Activated T-helper 17 cell treated with anti-CD3 and anti-CD28 coated beads, Interleukin-2, amount 50 U/mL, for 72 hours (primary cell): ENCODE results near the gene DGKZ. TPM values are rescaled to one million over a fixed set of nuclear protein-coding genes. Genes with fewer than 3 reads are reported as not detected.
A peak's percentile ranks its signal among the peaks of the same experiment; 100 is the strongest.
"Not testable (repeated sequence)": the region's sequence is repeated elsewhere in the genome, so short reads cannot be mapped to it uniquely, and the experiment has no call there.

Experiments
- ATAC-seq: fragments of 150-1000 bp; cut with Tn5 transposase; replicated peaks from 2 replicates; pipeline ENCODE4 v1.10.0; 2021; ENCODE audit warnings: mild to moderate bottlenecking, moderate library complexity
- H3K27ac Mint-ChIP-seq: one replicate; pipeline ENCODE4 v1.8.0; 2022; ENCODE audit warnings: mixed read lengths
- H3K27me3 Mint-ChIP-seq: one replicate; pipeline ENCODE4 v1.8.0; 2022; ENCODE audit warnings: mixed read lengths
- H3K36me3 Mint-ChIP-seq: one replicate; pipeline ENCODE4 v1.8.0; 2022; ENCODE audit warnings: low read depth, mild to moderate bottlenecking, mixed read lengths
- H3K4me1 Mint-ChIP-seq: one replicate; pipeline ENCODE4 v1.8.0; 2022; ENCODE audit warnings: mixed read lengths
- H3K4me3 Mint-ChIP-seq: one replicate; pipeline ENCODE4 v1.8.0; 2022; ENCODE audit warnings: mild to moderate bottlenecking, mixed read lengths
- H3K9me3 Mint-ChIP-seq: one replicate; pipeline ENCODE4 v1.8.0; 2022; ENCODE audit warnings: mixed read lengths
- total RNA-seq, 2 donors: library from RNA; stranded (reverse); gene quantifications; one replicate each; pipeline ENCODE4 v1.2.3, GENCODE V29; 2022

DGKZ gene
- total RNA-seq, 2 donors from 2014 or later: 78.9 to 100 TPM

DNA sequence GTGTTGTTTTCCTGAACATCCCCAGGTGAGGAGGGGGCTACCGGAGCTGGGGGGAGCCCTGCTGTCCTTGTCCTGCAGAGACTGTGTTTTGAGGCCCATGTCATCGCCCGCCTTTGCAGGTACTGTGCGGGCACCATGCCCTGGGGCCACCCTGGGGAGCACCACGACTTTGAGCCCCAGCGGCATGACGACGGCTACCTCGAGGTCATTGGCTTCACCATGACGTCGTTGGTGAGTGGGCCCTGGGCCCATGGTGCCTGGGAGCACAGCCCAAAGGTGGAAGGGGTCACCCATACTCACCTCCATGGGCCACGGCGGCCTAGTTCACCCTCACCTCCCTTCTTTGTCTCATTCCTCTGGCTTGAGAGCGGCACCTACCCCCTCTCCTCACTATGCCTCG is 27.6 kb downstream of the DGKZ start:
- Mint-ChIP-seq H3K27me3 (no peaks in the 10 kb centered on the region), H3K4me1 (peaks cover 4% of the 10 kb centered on the region), H3K27ac (no peak overlapping the region), H3K9me3 (no peaks in the 10 kb centered on the region), H3K4me3 (no peak overlapping the region), H3K36me3 (peaks cover 73% of the 10 kb centered on the region)
- no peak for ATAC-seq

- ATAC-seq: no peak
- Mint-ChIP-seq H3K27ac (no peak overlapping the region), H3K9me3 (no peaks in the 10 kb centered on the region), H3K27me3 (no peaks in the 10 kb centered on the region), H3K36me3 (peaks cover 66% of the 10 kb centered on the region), H3K4me1 (peaks cover 4% of the 10 kb centered on the region), H3K4me3 (no peak overlapping the region)
Measured at GRCh38 chr11:46375392-46376101, 28.3 kb downstream of the DGKZ start.

- Mint-ChIP-seq H3K9me3 (no peaks in the 10 kb centered on the region), H3K36me3 (peaks cover 62% of the 10 kb centered on the region)
Measured at GRCh38 chr11:46376258-46377050, 29.2 kb downstream of the DGKZ start.

GRCh38 chr11:46377290-46377689 is 30.0 kb downstream of the DGKZ start:
- no peak overlapping the region for H3K27ac Mint-ChIP-seq

More at GRCh38 chr11:46376258-46377050, 29.2 kb downstream of the DGKZ start:
- Mint-ChIP-seq H3K4me1 (peaks cover 4% of the 10 kb centered on the region), H3K27ac (peak overlapping the region; percentile 28), H3K4me3 (no peak overlapping the region), H3K27me3 (no peaks in the 10 kb centered on the region)
- ATAC-seq: no peak

DNA sequence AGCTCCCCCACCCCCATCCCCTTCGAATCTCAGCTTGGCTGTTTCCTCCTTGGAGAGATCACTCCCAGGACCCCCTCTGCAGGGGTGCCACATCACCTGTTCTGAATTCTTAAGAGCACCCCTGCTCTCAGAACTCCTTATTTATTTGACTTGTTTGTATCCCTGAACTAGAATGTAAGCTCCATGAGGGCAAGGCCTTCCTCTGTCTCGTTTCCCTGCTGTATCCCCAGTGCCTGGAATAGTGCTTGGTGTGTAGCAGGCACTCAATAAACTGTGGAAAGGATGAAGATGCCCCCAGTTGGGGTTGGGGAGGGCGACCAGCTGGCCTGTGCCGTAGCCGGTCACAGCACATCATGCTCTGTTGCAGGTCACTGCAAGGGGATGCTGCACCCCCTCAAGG is 30.6 kb downstream of the DGKZ start:
- H3K36me3 Mint-ChIP-seq: peaks cover 48% of the 10 kb centered on the region
- no peak overlapping the region for H3K4me3 Mint-ChIP-seq
- no peak overlapping the region for H3K27ac Mint-ChIP-seq
- H3K27me3 Mint-ChIP-seq: peaks cover 4% of the 10 kb centered on the region
- ATAC-seq: no peak
- H3K9me3 Mint-ChIP-seq: no peaks in the 10 kb centered on the region
- H3K4me1 Mint-ChIP-seq: peaks cover 4% of the 10 kb centered on the region

More at GRCh38 chr11:46377290-46377689, 30.0 kb downstream of the DGKZ start:
- Mint-ChIP-seq H3K4me1 (peaks cover 4% of the 10 kb centered on the region), H3K27me3 (peaks cover 4% of the 10 kb centered on the region), H3K9me3 (no peaks in the 10 kb centered on the region), H3K36me3 (peaks cover 54% of the 10 kb centered on the region), H3K4me3 (no peak overlapping the region)
- ATAC-seq: no peak

- Mint-ChIP-seq H3K4me3 (no peak overlapping the region), H3K27ac (no peak overlapping the region), H3K9me3 (no peaks in the 10 kb centered on the region), H3K27me3 (peaks cover 4% of the 10 kb centered on the region), H3K36me3 (peaks cover 44% of the 10 kb centered on the region), H3K4me1 (peaks cover 4% of the 10 kb centered on the region)
- no peak for ATAC-seq
Measured at GRCh38 chr11:46378296-46378695, 31.0 kb downstream of the DGKZ start.

- Mint-ChIP-seq H3K4me1 (peaks cover 4% of the 10 kb centered on the region), H3K27me3 (peaks cover 4% of the 10 kb centered on the region), H3K27ac (no peak overlapping the region), H3K9me3 (no peaks in the 10 kb centered on the region), H3K4me3 (no peak overlapping the region), H3K36me3 (peaks cover 37% of the 10 kb centered on the region)
- no peak for ATAC-seq
Measured at GRCh38 chr11:46378811-46379481, 31.7 kb downstream of the DGKZ start.

DNA sequence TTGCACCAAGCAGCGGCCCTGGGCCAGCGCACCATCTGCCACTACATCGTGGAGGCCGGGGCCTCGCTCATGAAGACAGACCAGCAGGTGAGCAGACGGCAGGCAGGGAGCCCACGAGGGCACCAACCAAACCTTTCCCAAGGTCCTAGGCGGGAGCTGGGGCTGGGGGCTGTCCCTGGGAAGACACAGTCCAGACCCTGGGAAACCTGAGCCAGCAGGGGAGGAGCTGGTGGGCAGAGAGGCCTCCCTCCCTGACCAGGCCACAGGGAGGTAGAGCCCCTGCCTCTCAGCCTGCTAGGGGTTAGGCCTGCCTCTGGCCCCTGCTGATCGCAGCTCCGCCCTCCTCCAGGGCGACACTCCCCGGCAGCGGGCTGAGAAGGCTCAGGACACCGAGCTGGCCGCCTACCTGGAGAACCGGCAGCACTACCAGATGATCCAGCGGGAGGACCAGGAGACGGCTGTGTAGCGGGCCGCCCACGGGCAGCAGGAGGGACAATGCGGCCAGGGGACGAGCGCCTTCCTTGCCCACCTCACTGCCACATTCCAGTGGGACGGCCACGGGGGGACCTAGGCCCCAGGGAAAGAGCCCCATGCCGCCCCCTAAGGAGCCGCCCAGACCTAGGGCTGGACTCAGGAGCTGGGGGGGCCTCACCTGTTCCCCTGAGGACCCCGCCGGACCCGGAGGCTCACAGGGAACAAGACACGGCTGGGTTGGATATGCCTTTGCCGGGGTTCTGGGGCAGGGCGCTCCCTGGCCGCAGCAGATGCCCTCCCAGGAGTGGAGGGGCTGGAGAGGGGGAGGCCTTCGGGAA is 32.4 kb downstream of the DGKZ start:
- not testable (repeated sequence) for H3K27me3 Mint-ChIP-seq, H3K27ac Mint-ChIP-seq, H3K9me3 Mint-ChIP-seq, ATAC-seq, H3K4me1 Mint-ChIP-seq
- Mint-ChIP-seq H3K36me3 (peaks cover 30% of the 10 kb centered on the region), H3K4me3 (peak overlapping the region; percentile 71)

DNA sequence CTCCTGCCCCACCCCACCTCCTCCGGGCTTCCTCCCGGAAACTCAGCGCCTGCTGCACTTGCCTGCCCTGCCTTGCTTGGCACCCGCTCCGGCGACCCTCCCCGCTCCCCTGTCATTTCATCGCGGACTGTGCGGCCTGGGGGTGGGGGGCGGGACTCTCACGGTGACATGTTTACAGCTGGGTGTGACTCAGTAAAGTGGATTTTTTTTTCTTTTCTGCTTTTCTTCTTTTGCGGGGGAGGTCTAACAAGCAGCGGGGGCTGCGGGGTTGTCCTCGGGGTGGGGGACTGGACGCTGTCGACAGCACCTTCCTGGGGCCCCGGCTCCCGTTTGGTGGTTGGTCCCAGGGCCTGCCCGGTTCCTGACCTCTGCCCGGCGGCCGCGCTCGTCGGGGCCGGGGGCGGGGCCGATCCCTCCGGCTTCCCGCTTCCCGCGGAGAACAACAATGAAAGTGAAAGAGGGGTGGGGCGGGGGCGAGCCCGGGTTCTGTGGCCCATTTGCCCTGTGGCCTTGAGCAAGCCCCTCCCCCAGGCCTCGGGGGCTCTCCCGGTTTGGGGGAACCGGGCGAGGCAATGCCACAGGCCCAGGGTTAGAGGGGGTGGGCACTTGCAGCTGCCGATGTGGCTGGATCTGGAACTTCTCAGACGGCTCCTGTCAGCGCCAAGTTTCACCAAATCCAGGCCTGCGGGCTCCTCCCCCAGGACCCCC is 33.2 kb downstream of the DGKZ start:
- H3K27me3 Mint-ChIP-seq: peaks cover 11% of the 10 kb centered on the region
- H3K9me3 Mint-ChIP-seq: no peaks in the 10 kb centered on the region
- peak overlapping the region; percentile 71 for H3K4me3 Mint-ChIP-seq
- ATAC-seq: peak; percentile 73
- H3K36me3 Mint-ChIP-seq: peaks cover 22% of the 10 kb centered on the region
- no peak overlapping the region for H3K27ac Mint-ChIP-seq
- H3K4me1 Mint-ChIP-seq: peaks cover 4% of the 10 kb centered on the region

- peak; percentile 20 for ATAC-seq
- no peak within 1 kb of the TSS for H3K27ac Mint-ChIP-seq
- peak within 1 kb of the TSS; percentile 71 for H3K4me3 Mint-ChIP-seq
- H3K27me3 Mint-ChIP-seq: peaks cover 17% of the 10 kb centered on the region
- H3K36me3 Mint-ChIP-seq: peaks cover 20% of the 10 kb centered on the region
- H3K9me3 Mint-ChIP-seq: no peaks in the 10 kb centered on the region
- H3K4me1 Mint-ChIP-seq: peaks cover 4% of the 10 kb centered on the region
Measured at GRCh38 chr11:46381048-46381818, 34.0 kb downstream of the DGKZ start, which contains the start of gene MDK. MDK (plus strand) TSS chr11:46381669; CDS start chr11:46382058, 389 bp downstream.

- Mint-ChIP-seq H3K4me1 (peaks cover 11% of the 10 kb centered on the region), H3K27me3 (peaks cover 24% of the 10 kb centered on the region), H3K9me3 (no peaks in the 10 kb centered on the region), H3K4me3 (peak overlapping the region; percentile 71), H3K27ac (no peak overlapping the region), H3K36me3 (peaks cover 12% of the 10 kb centered on the region)
- ATAC-seq: peak; percentile 7
Measured at GRCh38 chr11:46381819-46382645, 34.8 kb downstream of the DGKZ start.

- no peak for ATAC-seq
- no peaks in the 10 kb centered on the region for H3K9me3 Mint-ChIP-seq
- H3K27me3 Mint-ChIP-seq: peaks cover 29% of the 10 kb centered on the region
- no peak overlapping the region for H3K27ac Mint-ChIP-seq
- H3K4me3 Mint-ChIP-seq: peak overlapping the region; percentile 71
- peaks cover 13% of the 10 kb centered on the region for H3K4me1 Mint-ChIP-seq
- H3K36me3 Mint-ChIP-seq: peaks cover 4% of the 10 kb centered on the region
Measured at GRCh38 chr11:46382646-46383403, 35.6 kb downstream of the DGKZ start.
